IMR-90 (cell line): Measurements from ENCODE around the gene TRIO. TPM values are rescaled to one million over a fixed set of nuclear protein-coding genes. Genes with fewer than 3 reads are reported as not detected.
A peak's percentile ranks its signal among the peaks of the same experiment; 100 is the strongest.

Experiments
- ATAC-seq: fragments of 200-7000 bp; cut with Tn5 transposase; 2 replicates; pipeline ENCODE4 v1.9.1; 2020; ENCODE audit warnings: low read depth, mild to moderate bottlenecking, moderate library complexity
- BruUV-seq: library from RNA; stranded (reverse); fragments of 400-500 nt; replicated peaks from 2 replicates; lab custom pipeline; 2021; lab: Mats Ljungman, UMichigan
- CTCF ChIA-PET: fragments of 300-600 bp; formaldehyde crosslinking; extraction: SDS; loops from one replicate; lab custom pipeline; 2021; ENCODE audit warnings: antibody characterized with exemption; lab: Yijun Ruan, JAX
- POLR2A ChIA-PET: fragments of 300-600 bp; sonication (Branson Sonifier 250); formaldehyde crosslinking; loops from one replicate; lab custom pipeline; 2022; ENCODE audit warnings: antibody characterized with exemption; ENCODE audit not compliant: unreplicated experiment; lab: Charles Lee
- DNase-seq: peaks from one replicate; pipeline ENCODE4 v3.0.0; 2013
- H2AFZ ChIP-seq: replicated peaks from 2 replicates; pipeline ENCODE3; 2013; ENCODE audit warnings: low read length, mild to moderate bottlenecking; ENCODE audit not compliant: poor library complexity
- H2AK5ac ChIP-seq: 2 replicates; pipeline ENCODE4 v1.6.1; 2013; ENCODE audit warnings: low read depth, low read length, inconsistent platforms
- H2AK9ac ChIP-seq: replicated peaks from 2 replicates; pipeline ENCODE3; 2013; ENCODE audit warnings: mild to moderate bottlenecking, low read depth, low read length, moderate library complexity; ENCODE audit not compliant: poor library complexity
- H2BK120ac ChIP-seq: 2 replicates; pipeline ENCODE4 v1.6.1; 2013; ENCODE audit warnings: low read depth, low read length, inconsistent platforms
- H2BK15ac ChIP-seq: 3 replicates; pipeline ENCODE4 v1.6.1; 2013; ENCODE audit warnings: low read depth, low read length, inconsistent platforms
- H2BK20ac ChIP-seq: 2 replicates; pipeline ENCODE4 v1.6.1; 2013; ENCODE audit warnings: low read depth, mild to moderate bottlenecking, inconsistent platforms, low read length, moderate library complexity
- H2BK5ac ChIP-seq: 2 replicates; pipeline ENCODE4 v1.6.1; 2013; ENCODE audit warnings: mild to moderate bottlenecking, low read depth, low read length, inconsistent platforms; ENCODE audit not compliant: poor library complexity, severe bottlenecking
- H3K14ac ChIP-seq: replicated peaks from 2 replicates; pipeline ENCODE4 v1.6.1; 2013; ENCODE audit warnings: low read depth, low read length, inconsistent platforms
- H3K18ac ChIP-seq: 2 replicates; pipeline ENCODE4 v1.6.1; 2013; ENCODE audit warnings: low read depth, low read length, control low read depth
- H3K23ac ChIP-seq: 2 replicates; pipeline ENCODE4 v1.6.1; 2013; ENCODE audit warnings: low read depth, low read length, inconsistent platforms
- H3K27ac ChIP-seq: 2 replicates; pipeline ENCODE4 v1.5.1; 2013; ENCODE audit warnings: mild to moderate bottlenecking, control low read depth, low read length; ENCODE audit not compliant: insufficient read depth
- H3K27me3 ChIP-seq: 2 replicates; pipeline ENCODE4 v1.6.1; 2013; ENCODE audit warnings: low read length; ENCODE audit not compliant: control insufficient read depth, insufficient read depth
- H3K36me3 ChIP-seq: 2 replicates; pipeline ENCODE4 v1.6.1; 2013; ENCODE audit warnings: low read length, mixed read lengths; ENCODE audit not compliant: control insufficient read depth, insufficient read depth
- H3K4ac ChIP-seq: 2 replicates; pipeline ENCODE4 v1.6.1; 2013; ENCODE audit warnings: low read depth, low read length, inconsistent platforms
- H3K4me1 ChIP-seq: 2 replicates; pipeline ENCODE4 v1.6.1; 2013; ENCODE audit warnings: low read length, mixed read lengths; ENCODE audit not compliant: control insufficient read depth, insufficient read depth
- H3K4me2 ChIP-seq: 2 replicates; pipeline ENCODE4 v1.6.1; 2013; ENCODE audit warnings: low read depth, mild to moderate bottlenecking, control low read depth, low read length, moderate library complexity
- H3K4me3 ChIP-seq: 2 replicates; pipeline ENCODE4 v1.5.1; 2013; ENCODE audit warnings: low read depth, mild to moderate bottlenecking, control low read depth, low read length, moderate library complexity; ENCODE audit not compliant: insufficient read depth
- H3K56ac ChIP-seq: 2 replicates; pipeline ENCODE4 v1.6.1; 2013; ENCODE audit warnings: low read length, inconsistent platforms; ENCODE audit not compliant: insufficient read depth; ENCODE audit errors: extremely low read depth
- H3K79me1 ChIP-seq, 2 experiments: 2 replicates each; pipeline ENCODE4 v1.6.1; 2013; ENCODE audit warnings: low read length in 2 of 2, inconsistent platforms in 1 of 2, low read depth in 1 of 2
- H3K9ac ChIP-seq: 2 replicates; pipeline ENCODE4 v1.6.1; 2013; ENCODE audit warnings: low read depth, low read length, control low read depth
- H3K9me1 ChIP-seq: 2 replicates; pipeline ENCODE4 v1.6.1; 2013; ENCODE audit warnings: low read length, inconsistent platforms; ENCODE audit not compliant: insufficient read depth
- H3K9me3 ChIP-seq: 2 replicates; pipeline ENCODE4 v1.6.1; 2013; ENCODE audit warnings: low read length; ENCODE audit not compliant: control insufficient read depth, insufficient read depth
- H4K20me1 ChIP-seq: 2 replicates; pipeline ENCODE4 v1.6.1; 2013; ENCODE audit warnings: low read length, inconsistent platforms; ENCODE audit not compliant: insufficient read depth
- H4K5ac ChIP-seq: 2 replicates; pipeline ENCODE4 v1.6.1; 2013; ENCODE audit warnings: mild to moderate bottlenecking, low read depth, low read length, control low read depth
- H4K8ac ChIP-seq, 2 experiments: 2 replicates each; pipeline ENCODE4 v1.6.1; 2013; ENCODE audit warnings: low read depth in 2 of 2, low read length in 2 of 2, control low read depth in 1 of 2, inconsistent platforms in 1 of 2
- H4K91ac ChIP-seq: 2 replicates; pipeline ENCODE4 v1.6.1; 2013; ENCODE audit warnings: low read depth, low read length, inconsistent platforms; ENCODE audit not compliant: insufficient read depth
- BHLHE40 ChIP-seq: fragments of 150-350 bp; IDR thresholded peaks from 2 replicates; pipeline ENCODE4 v1.6.1; 2016; ENCODE audit warnings: mild to moderate bottlenecking, low read depth, low read length
- CEBPB ChIP-seq: IDR thresholded peaks from 2 replicates; pipeline ENCODE4 v1.6.1; 2012; ENCODE audit warnings: low read depth, low read length, improper control_type of control experiment
- CHD1 ChIP-seq: IDR thresholded peaks from 2 replicates; pipeline ENCODE4 v1.6.1; 2012; ENCODE audit warnings: low read depth, low read length, improper control_type of control experiment
- ELK1 ChIP-seq: fragments of 150-350 bp; IDR thresholded peaks from 2 replicates; pipeline ENCODE4 v1.6.1; 2016; ENCODE audit warnings: low read depth, mild to moderate bottlenecking, low read length, moderate library complexity, borderline replicate concordance
- FOS ChIP-seq: fragments of 150-350 bp; IDR thresholded peaks from 2 replicates; pipeline ENCODE4 v1.6.1; 2016; ENCODE audit warnings: low read depth, low read length
- MAFK ChIP-seq: IDR thresholded peaks from 2 replicates; pipeline ENCODE4 v1.6.1; 2012; ENCODE audit warnings: low read depth, low read length, improper control_type of control experiment
- MAZ ChIP-seq: IDR thresholded peaks from 2 replicates; pipeline ENCODE4 v1.6.1; 2012; ENCODE audit warnings: low read depth, mild to moderate bottlenecking, low read length, improper control_type of control experiment, moderate library complexity, borderline replicate concordance
- MXI1 ChIP-seq: IDR thresholded peaks from 2 replicates; pipeline ENCODE4 v1.6.1; 2012; ENCODE audit warnings: low read depth, mild to moderate bottlenecking, low read length, moderate library complexity, borderline replicate concordance
- NFE2L2 ChIP-seq: fragments of 150-350 bp; IDR thresholded peaks from 2 replicates; pipeline ENCODE4 v1.6.1; 2016; ENCODE audit warnings: low read depth, mild to moderate bottlenecking, low read length
- POLR2A ChIP-seq: IDR thresholded peaks from 2 replicates; pipeline ENCODE4 v1.6.1; 2012; ENCODE audit warnings: mild to moderate bottlenecking, low read depth, low read length
- RAD21 ChIP-seq: IDR thresholded peaks from 2 replicates; pipeline ENCODE4 v1.6.1; 2012; ENCODE audit warnings: low read length, improper control_type of control experiment
- RCOR1 ChIP-seq: IDR thresholded peaks from 2 replicates; pipeline ENCODE4 v1.6.1; 2012; ENCODE audit warnings: mild to moderate bottlenecking, low read length, improper control_type of control experiment; ENCODE audit not compliant: insufficient replicate concordance
- RFX5 ChIP-seq: IDR thresholded peaks from 2 replicates; pipeline ENCODE4 v1.8.0; 2012; ENCODE audit warnings: low read depth, mild to moderate bottlenecking, low read length, moderate library complexity
- SMC3 ChIP-seq: fragments of 150-350 bp; IDR thresholded peaks from 2 replicates; pipeline ENCODE4 v1.6.1; 2016; ENCODE audit warnings: low read depth, mild to moderate bottlenecking, antibody characterized with exemption, low read length, moderate library complexity
- USF2 ChIP-seq: fragments of 150-350 bp; IDR thresholded peaks from 2 replicates; pipeline ENCODE4 v1.6.1; 2017; ENCODE audit warnings: mild to moderate bottlenecking, antibody characterized with exemption, low read length, low read depth
- WGBS, 2 experiments: methylation state at CpG; one replicate each; pipeline versions ENCODE4 v1.1.5 to v1.1.7; 2013; ENCODE audit warnings: missing lambda C conversion rate in 2 of 2; ENCODE audit not compliant: insufficient read length in 1 of 2; ENCODE audit errors: extremely low coverage in 2 of 2; 5-methylcytosine and 5-hydroxymethylcytosine counted together
- dilution Hi-C: fragments of 300-500 bp; cut with HindIII; formaldehyde crosslinking; loops from one replicate; pipeline ENCODE4 v1.14.3; 2018; ENCODE audit warnings: low sequenced_read_pairs; ENCODE audit not compliant: unreplicated experiment
- in situ Hi-C: fragments of 300-500 bp; cut with MboI; formaldehyde crosslinking; loops from 3 replicates; pipeline ENCODE4 v1.14.3; 2019; ENCODE audit warnings: low sequenced_read_pairs, inconsistent platforms, mixed read lengths
- intact Hi-C: fragments of 100-400 bp; cut with micrococcal nuclease; formaldehyde crosslinking; loops from 2 replicates; pipeline ENCODE4 v1.10.0; 2022
- polyA plus RNA-seq, 3 experiments: library from polyadenylated mRNA; depleted of rRNA; stranded (reverse); fragments of >200 nt; gene quantifications; 2 replicates each; pipeline ENCODE4 v1.2.3, GENCODE V29; 2012; ENCODE audit warnings: low replicate concordance in 1 of 3
- total RNA-seq: library from RNA; depleted of rRNA; stranded (reverse); fragments of >200 nt; gene quantifications from 2 replicates; pipeline ENCODE4 v1.2.3, GENCODE V29; 2012
- TF ChIP-seq, protein P1 (sequence below): conservative IDR thresholded peaks from 2 replicates; pipeline ENCODE4 v1.5.1; 2012; ENCODE audit warnings: mild to moderate bottlenecking, low read depth, low read length, improper control_type of control experiment

The TRIO gene
- total and polyA plus RNA-seq, 2 of the 4 experiments (the other 2 are of a cell fraction), result 206 to 522 TPM

- Histone ChIP-seq H2AK5ac (peak overlapping the region; percentile 78; the same call in 1 of the 2 replicates), H3K56ac (no peak overlapping the region), H3K4ac (peak overlapping the region; percentile 54; the same call in 1 of the 2 replicates), H2BK15ac (no peak overlapping the region), H3K4me1 (peaks cover 27% of the 10 kb centered on the region), H4K5ac (no peak overlapping the region), H3K4me2 (no peak overlapping the region), H3K4me3 (no peak overlapping the region), H4K91ac (0 out of 2 replicates have a peak overlapping the region, but pooled peaks have one; percentile 42), H3K36me3 (peaks cover 61% of the 10 kb centered on the region), H3K79me1 (peaks cover 36 to 88% of the 10 kb centered on the region in 2 experiments), H3K18ac (no peak overlapping the region), H3K9me3 (no peaks in the 10 kb centered on the region), H3K23ac (peak overlapping the region; percentile 74), H3K27ac (peak overlapping the region; percentile 41; the same call in 1 of the 2 replicates), H4K20me1 (peaks cover 97% of the 10 kb centered on the region), H3K27me3 (no peaks in the 10 kb centered on the region), H3K9me1 (peaks cover 38% of the 10 kb centered on the region), H4K8ac (peak overlapping the region in 1 of 2 experiments; percentile 41; a peak in 1 of 4 replicates), H2BK5ac (peak overlapping the region; percentile 41), H2BK120ac (peak overlapping the region; percentile 22; the same call in 1 of the 2 replicates), H2AK9ac (peak overlapping the region; percentile 49), H3K14ac (no peak overlapping the region; the same call in 1 of the 2 replicates), H2BK20ac (no peak overlapping the region; the same call in 1 of the 2 replicates), H2AFZ (peak overlapping the region; percentile 53), H3K9ac (no peak overlapping the region)
- dilution Hi-C loops, result no loop called here
- POLR2A ChIA-PET, result no interaction called here
- intact Hi-C loops, result no loop called here
- ATAC-seq, result peak; percentile 74
- no peak for TF ChIP-seq NFE2L2
- TF ChIP-seq MAFK, result peak; percentile 72
- no peak for TF ChIP-seq RCOR1
- TF ChIP-seq USF2, result peak; percentile 86
- peak; percentile 79; the same call in 1 of the 2 replicates for TF ChIP-seq MXI1
- no peak for TF ChIP-seq POLR2A
- no peak for TF ChIP-seq MAZ
- no peak for TF ChIP-seq CHD1
- TF ChIP-seq BHLHE40, result peak; percentile 41; the same call in 1 of the 2 replicates
- TF ChIP-seq SMC3, result no peak
- no peak for TF ChIP-seq RFX5
- TF ChIP-seq FOS, result peak; percentile 84
- no peak for TF ChIP-seq ELK1
- TF ChIP-seq, protein P1, sequence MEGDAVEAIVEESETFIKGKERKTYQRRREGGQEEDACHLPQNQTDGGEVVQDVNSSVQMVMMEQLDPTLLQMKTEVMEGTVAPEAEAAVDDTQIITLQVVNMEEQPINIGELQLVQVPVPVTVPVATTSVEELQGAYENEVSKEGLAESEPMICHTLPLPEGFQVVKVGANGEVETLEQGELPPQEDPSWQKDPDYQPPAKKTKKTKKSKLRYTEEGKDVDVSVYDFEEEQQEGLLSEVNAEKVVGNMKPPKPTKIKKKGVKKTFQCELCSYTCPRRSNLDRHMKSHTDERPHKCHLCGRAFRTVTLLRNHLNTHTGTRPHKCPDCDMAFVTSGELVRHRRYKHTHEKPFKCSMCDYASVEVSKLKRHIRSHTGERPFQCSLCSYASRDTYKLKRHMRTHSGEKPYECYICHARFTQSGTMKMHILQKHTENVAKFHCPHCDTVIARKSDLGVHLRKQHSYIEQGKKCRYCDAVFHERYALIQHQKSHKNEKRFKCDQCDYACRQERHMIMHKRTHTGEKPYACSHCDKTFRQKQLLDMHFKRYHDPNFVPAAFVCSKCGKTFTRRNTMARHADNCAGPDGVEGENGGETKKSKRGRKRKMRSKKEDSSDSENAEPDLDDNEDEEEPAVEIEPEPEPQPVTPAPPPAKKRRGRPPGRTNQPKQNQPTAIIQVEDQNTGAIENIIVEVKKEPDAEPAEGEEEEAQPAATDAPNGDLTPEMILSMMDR, result no peak
- no peak for TF ChIP-seq RAD21
- TF ChIP-seq CEBPB, result peak; percentile 99
- DNase-seq, result peak; percentile 94
- CTCF ChIA-PET, result no interaction called here
- no TSS peak for BruUV-seq
- 46% methylated on average over 2 of the region's 7 CpGs; no CpG with 5 or more reads in 1 of the 2 experiments for WGBS, 2 experiments
- in situ Hi-C loops, result no loop called here
Measured at GRCh38 chr5:14305045-14305444, 161.9 kb downstream of the TRIO start.
